Hypothalamus (tissue), 51 donors: ENCODE data around the gene ADAMTS17.
"Not testable (repeated sequence)": the region's sequence is repeated elsewhere in the genome, so short reads cannot be mapped to it uniquely, and the experiment has no call there.

Experiments
- DNase-seq, 51 donors: peaks; one replicate each; lab custom pipeline; 2025; lab: John Stamatoyannopoulos, UW

ADAMTS17 gene

GRCh38 chr15:100341239-100341749 lies 481 bp downstream of the ADAMTS17 start:
- no peak for DNase-seq

- no peak for DNase-seq
Measured at GRCh38 chr15:100340721-100341238, 995 bp downstream of the ADAMTS17 start.

- no peak for DNase-seq
Measured at GRCh38 chr15:100339999-100340398, 1.8 kb downstream of the ADAMTS17 start.

DNA sequence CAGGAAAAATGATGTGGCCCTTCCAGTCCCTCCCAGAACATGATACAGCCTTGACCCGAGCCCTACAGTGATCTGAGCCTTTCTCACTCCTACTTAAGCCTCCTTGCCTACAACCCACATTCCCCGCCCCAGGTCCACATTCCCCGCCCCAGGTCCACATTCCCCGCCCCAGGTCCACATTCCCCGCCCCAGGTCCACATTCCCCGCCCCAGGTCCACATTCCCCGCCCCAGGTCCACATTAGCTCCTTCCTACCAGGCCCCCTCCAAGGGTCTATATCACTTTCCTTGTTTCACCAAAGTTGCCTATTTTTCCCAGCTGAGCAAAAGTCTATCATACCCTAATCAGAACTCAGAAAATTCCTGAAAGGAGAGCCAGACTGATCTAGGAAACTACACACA lies 2.3 kb downstream of the ADAMTS17 start:
- DNase-seq: not testable (repeated sequence)

GRCh38 chr15:100338971-100339444 lies 2.8 kb downstream of the ADAMTS17 start:
- peak in 31 of 51 donors; percentile 10 to 70 (median 42) for DNase-seq

- no peak for DNase-seq
Measured at GRCh38 chr15:100338247-100338646, 3.5 kb downstream of the ADAMTS17 start.

DNA sequence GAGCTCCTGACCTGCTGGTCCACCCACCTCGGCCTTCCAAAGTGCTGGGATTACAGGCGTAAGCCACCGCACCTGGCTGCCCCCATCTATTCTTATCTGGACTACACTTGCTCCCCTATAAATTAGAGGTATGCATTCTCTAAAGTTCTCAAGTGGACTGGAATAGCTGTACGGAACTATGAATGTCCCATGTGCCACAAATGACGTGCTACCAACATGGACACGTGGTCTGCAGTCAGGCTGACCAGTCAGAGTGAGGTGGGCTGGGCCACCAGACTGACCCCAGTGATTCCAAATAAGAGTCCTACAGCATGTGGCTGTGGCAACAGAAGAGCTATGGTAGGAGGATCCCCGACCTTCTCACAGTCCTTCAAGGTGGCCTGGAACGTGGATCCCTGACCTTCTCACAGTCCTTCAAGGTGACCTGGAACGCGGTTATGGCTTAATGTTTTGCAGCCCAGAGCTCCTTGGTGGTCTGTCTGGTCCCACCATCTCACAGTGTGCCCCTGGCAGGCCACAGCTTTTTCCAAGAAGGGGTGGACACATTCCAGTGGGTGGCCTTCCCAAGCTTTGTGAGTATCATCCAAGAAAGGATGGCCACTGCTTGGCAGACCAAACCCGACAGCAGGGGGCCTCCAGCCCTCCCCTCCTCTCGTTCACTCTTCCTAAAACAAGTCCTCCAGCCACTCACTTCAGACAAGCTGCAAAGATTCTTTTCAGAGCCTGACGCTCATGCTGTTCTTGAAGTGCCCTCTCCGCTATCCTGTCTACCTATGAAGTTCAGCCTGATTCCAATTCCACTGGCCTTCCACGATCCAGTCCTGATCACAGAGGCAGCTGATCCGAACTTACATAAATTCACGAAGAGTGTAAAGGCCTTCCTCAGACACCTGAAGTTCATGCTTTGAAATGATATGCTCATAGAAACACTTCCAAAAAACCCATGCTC lies 4.4 kb downstream of the ADAMTS17 start:
- DNase-seq: no peak

DNA sequence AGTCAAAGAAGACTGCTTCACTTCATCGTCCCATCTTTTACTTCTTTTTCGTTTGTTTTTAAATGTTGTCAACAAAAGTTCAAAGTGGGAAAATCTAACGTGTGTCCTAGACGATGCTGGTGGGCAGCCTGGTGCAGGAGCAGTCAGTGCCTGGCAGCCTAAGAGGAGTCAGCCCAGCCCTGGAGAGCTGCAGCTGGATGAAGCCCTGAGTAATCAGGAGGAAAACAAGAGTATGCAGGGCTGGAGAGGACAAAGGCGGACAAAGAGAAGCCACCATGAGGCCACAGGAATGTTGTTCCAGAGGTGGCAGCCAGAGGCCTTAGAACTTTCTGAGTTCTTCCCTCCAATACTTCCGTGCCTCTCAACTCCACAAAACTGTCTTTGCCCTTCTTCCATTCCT lies 5.7 kb downstream of the ADAMTS17 start:
- no peak for DNase-seq

- DNase-seq: no peak
Measured at GRCh38 chr15:100335335-100335999, 6.3 kb downstream of the ADAMTS17 start.

- no peak for DNase-seq
Measured at GRCh38 chr15:100334905-100335304, 6.9 kb downstream of the ADAMTS17 start.

- no peak for DNase-seq
Measured at GRCh38 chr15:100334456-100334855, 7.3 kb downstream of the ADAMTS17 start.

- DNase-seq: no peak
Measured at GRCh38 chr15:100334015-100334414, 7.8 kb downstream of the ADAMTS17 start.

DNA sequence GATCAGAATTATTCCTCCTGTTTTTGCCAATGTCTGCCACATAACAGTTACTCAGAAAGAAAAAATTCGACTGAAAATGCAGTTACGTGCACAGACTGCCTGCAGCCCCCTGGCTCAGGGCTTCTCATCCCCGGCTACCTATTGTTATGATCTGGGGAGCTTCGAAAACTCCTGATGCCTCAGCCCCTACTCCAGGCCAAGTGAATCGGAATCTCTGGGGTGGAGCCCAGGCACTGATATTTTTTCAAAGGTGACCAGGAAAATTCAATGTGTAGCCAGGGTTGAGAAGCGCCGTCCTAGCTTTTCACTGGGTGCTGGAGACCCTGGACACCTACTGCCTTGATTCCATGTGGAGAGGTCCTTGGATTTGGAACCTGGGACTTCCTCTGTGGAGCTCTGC lies 8.5 kb downstream of the ADAMTS17 start:
- no peak for DNase-seq

- no peak for DNase-seq
Measured at GRCh38 chr15:100332721-100333120, 9.1 kb downstream of the ADAMTS17 start.

DNA sequence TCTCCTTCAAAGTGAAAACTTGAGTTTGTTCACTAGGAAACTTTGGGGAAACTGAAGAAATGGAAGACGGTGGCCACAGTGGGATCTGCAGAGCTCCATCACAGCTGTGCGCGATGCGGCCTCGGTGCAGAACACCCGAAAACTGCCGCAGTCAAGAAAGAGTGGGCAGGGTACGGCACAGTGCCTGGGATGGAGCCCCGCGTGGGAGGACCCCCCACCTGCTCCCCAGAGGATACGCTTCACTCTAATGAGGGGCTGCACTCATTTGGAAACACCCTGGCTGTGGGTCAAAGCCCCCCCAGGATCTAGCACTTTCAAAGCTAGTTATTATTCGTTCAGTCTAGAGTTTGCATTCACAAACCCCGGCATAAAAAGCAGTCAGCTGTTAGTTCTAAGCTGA lies 9.5 kb downstream of the ADAMTS17 start:
- DNase-seq: no peak

GRCh38 chr15:100330629-100331215 lies 11.1 kb downstream of the ADAMTS17 start:
- no peak for DNase-seq

- DNase-seq: no peak
Measured at GRCh38 chr15:100330221-100330620, 11.6 kb downstream of the ADAMTS17 start.

GRCh38 chr15:100328796-100329195 lies 13.0 kb downstream of the ADAMTS17 start:
- DNase-seq: no peak

- DNase-seq: no peak
Measured at GRCh38 chr15:100318880-100319279, 22.9 kb downstream of the ADAMTS17 start.

DNA sequence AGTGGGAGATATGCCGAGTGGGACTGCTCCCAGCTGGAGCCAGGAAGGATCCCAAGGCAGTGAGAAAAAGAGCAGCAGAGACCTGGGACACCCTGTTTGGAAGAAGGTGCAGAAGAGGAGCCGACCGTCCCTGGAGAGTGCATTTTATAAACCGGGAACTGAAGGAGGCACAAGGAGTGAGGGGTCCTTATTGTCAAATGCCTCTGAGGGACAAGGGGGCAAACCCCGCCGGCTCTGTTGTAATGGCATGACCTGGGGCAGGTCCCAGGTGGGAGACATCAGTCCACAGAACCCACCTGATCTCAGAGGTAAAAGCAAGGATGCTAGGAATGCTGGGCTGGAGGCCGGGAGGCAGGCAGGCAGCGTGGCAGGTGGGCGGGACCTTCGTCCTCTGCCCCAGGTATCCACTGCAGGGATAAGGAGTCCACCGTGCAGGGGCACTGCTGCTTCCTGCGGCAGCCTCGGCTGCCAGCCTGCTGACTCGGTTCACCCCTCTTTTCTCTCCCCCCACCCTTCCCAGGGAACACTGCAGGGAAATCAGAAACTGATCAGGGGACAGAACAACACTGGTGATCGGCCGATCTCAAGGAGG lies 26.9 kb downstream of the ADAMTS17 start:
- no peak for DNase-seq
